GM12878 (cell line): ENCODE measurements around the gene ELK4. TPM values are rescaled to one million over a fixed set of nuclear protein-coding genes. Genes with fewer than 3 reads are reported as not detected.

Experiments used
- ATAC-seq: fragments of 200-7000 bp; cut with Tn5 transposase; 3 replicates; pipeline ENCODE4 v1.9.1; 2020; ENCODE audit warnings: mild to moderate bottlenecking, moderate library complexity
- BruUV-seq: library from RNA; stranded (reverse); fragments of 400-500 nt; replicated peaks from 2 replicates; lab custom pipeline; 2021; lab: Mats Ljungman, UMichigan
- CTCF ChIA-PET: fragments of 300-600 bp; sonication (Branson Sonifier 250); formaldehyde crosslinking; extraction: SDS; loops from one replicate; lab custom pipeline; 2021; ENCODE audit warnings: inconsistent platforms; lab: Yijun Ruan, JAX
- POLR2A ChIA-PET: fragments of 350-600 bp; formaldehyde crosslinking; extraction: SDS; loops from one replicate; lab custom pipeline; 2021; ENCODE audit warnings: inconsistent platforms; lab: Charles Lee
- RAD21 ChIA-PET: fragments of 300-600 bp; sonication (Branson Sonifier 250); formaldehyde crosslinking; loops from one replicate; lab custom pipeline; 2023; ENCODE audit warnings: antibody characterized with exemption; ENCODE audit not compliant: unreplicated experiment; lab: Charles Lee
- SMC1A ChIA-PET: fragments of 300-600 bp; sonication (Branson Sonifier 250); formaldehyde crosslinking; loops from one replicate; lab custom pipeline; 2023; ENCODE audit not compliant: unreplicated experiment, uncharacterized antibody; lab: Charles Lee
- DNase-seq: peaks from one replicate; pipeline ENCODE4 v3.0.0-alpha.2; 2011; ENCODE audit warnings: low read depth, low spot score
- FAIRE-seq: peaks from 3 replicates; lab custom pipeline; 2011; peaks lifted over from hg19 to GRCh38; lab: Jason Lieb, UNC
- H2AFZ ChIP-seq: 2 replicates; pipeline ENCODE4 v1.6.0; 2011; ENCODE audit warnings: low read depth, low read length, control low read depth; ENCODE audit not compliant: control insufficient read depth
- H3K27ac ChIP-seq: 2 replicates; pipeline ENCODE4 v1.5.1; 2011; ENCODE audit warnings: control low read depth; ENCODE audit not compliant: control insufficient read depth, insufficient read depth
- H3K27me3 ChIP-seq, 2 experiments: replicated peaks in 1 of 2; 2 replicates each; pipeline versions ENCODE4 v1.6.0 to v1.6.1; 2011; ENCODE audit warnings: low read length in 1 of 2; ENCODE audit not compliant: control insufficient read depth in 2 of 2, insufficient read depth in 2 of 2
- H3K36me3 ChIP-seq, 2 experiments: 2 replicates each; pipeline ENCODE4 v1.5.1; 2011; ENCODE audit warnings: low read length in 1 of 2; ENCODE audit not compliant: control insufficient read depth in 2 of 2, insufficient read depth in 2 of 2
- H3K4me1 ChIP-seq: 2 replicates; pipeline ENCODE4 v1.6.1; 2011; ENCODE audit warnings: mild to moderate bottlenecking, low read length, moderate library complexity, mixed read lengths; ENCODE audit not compliant: control insufficient read depth, insufficient read depth
- H3K4me2 ChIP-seq: 2 replicates; pipeline ENCODE4 v1.6.0; 2011; ENCODE audit warnings: control low read depth; ENCODE audit not compliant: control insufficient read depth, insufficient read depth
- H3K4me3 ChIP-seq: fragments of 200-600 bp; sonication (generic); 2 replicates; pipeline ENCODE4 v1.5.1; 2016
- H3K79me2 ChIP-seq: 2 replicates; pipeline ENCODE4 v1.6.0; 2011; ENCODE audit warnings: low read length; ENCODE audit not compliant: control insufficient read depth, insufficient read depth
- H3K9ac ChIP-seq: 2 replicates; pipeline ENCODE4 v1.8.0; 2011; ENCODE audit warnings: low read length, control low read depth, mixed read lengths; ENCODE audit not compliant: control insufficient read depth, insufficient read depth
- H3K9me3 ChIP-seq: replicated peaks from 3 replicates; pipeline ENCODE4 v1.5.1; 2011; ENCODE audit warnings: mild to moderate bottlenecking, low read length; ENCODE audit not compliant: control insufficient read depth, insufficient read depth
- H4K20me1 ChIP-seq: 2 replicates; pipeline ENCODE4 v1.6.0; 2011; ENCODE audit not compliant: control insufficient read depth, insufficient read depth
- CEBPZ ChIP-seq: fragments of 150-350 bp; IDR thresholded peaks from 2 replicates; pipeline ENCODE4 v1.6.1; 2016; ENCODE audit warnings: low read depth, low read length
- ESRRA ChIP-seq: IDR thresholded peaks from 2 replicates; pipeline ENCODE4 v1.6.1; 2012; ENCODE audit warnings: mild to moderate bottlenecking, low read length, improper control_type of control experiment
- MEF2B ChIP-seq: fragments of 450-650 bp; IDR thresholded peaks from 2 replicates; pipeline ENCODE4 v1.6.1; 2018; ENCODE audit warnings: mild to moderate bottlenecking, moderate library complexity; ENCODE audit not compliant: partially characterized antibody, poor library complexity, severe bottlenecking
- POLR2AphosphoS2 ChIP-seq: IDR thresholded peaks from 2 replicates; pipeline ENCODE4 v1.6.1; 2011; ENCODE audit warnings: low read depth, mild to moderate bottlenecking, low read length, improper control_type of control experiment, moderate library complexity
- SMC3 ChIP-seq: IDR thresholded peaks from 2 replicates; pipeline ENCODE4 v1.6.1; 2011; ENCODE audit warnings: low read length, improper control_type of control experiment, borderline replicate concordance
- TCF3 ChIP-seq: IDR thresholded peaks from 2 replicates; pipeline ENCODE4 v1.6.1; 2012; ENCODE audit warnings: low read depth, mild to moderate bottlenecking, low read length, borderline replicate concordance; ENCODE audit not compliant: insufficient read depth
- WGBS: methylation state at CpG from one replicate; pipeline ENCODE4 v1.1.6; 2016; ENCODE audit warnings: low lambda C conversion rate; ENCODE audit not compliant: insufficient replicate concordance, insufficient coverage; ENCODE audit errors: missing lambda C conversion rate; 5-methylcytosine and 5-hydroxymethylcytosine counted together
- in situ Hi-C: fragments of 300-500 bp; cut with MboI; formaldehyde crosslinking; loops from 9 replicates; pipeline ENCODE4 v1.14.3; 2018; ENCODE audit warnings: mixed read lengths
- intact Hi-C: fragments of 100-400 bp; cut with micrococcal nuclease; formaldehyde crosslinking; loops from one replicate; pipeline ENCODE4 v1.14.2; 2022; ENCODE audit not compliant: unreplicated experiment
- polyA plus RNA-seq, 11 experiments: library from polyadenylated mRNA; depleted of rRNA in 4 of 11; unstranded in 6 of 11; stranded (reverse) in 5 of 11; fragments of >200 nt; fragmentation: Nextera tagmentation in 4 of 11; fragmentation: Illumina TruSeq in 1 of 11; extraction: Ambion mirVana in 4 of 11; extraction: Trizol in 1 of 11; gene quantifications; 1 replicate in 1 of 11; 2 replicates in 10 of 11; pipeline versions ENCODE4 v1.2.1 to v1.2.3, GENCODE V29; 2011 to 2016; ENCODE audit warnings: inconsistent platforms in 2 of 11, missing spikeins in 2 of 11, low read depth in 1 of 11
- total RNA-seq, 4 experiments: library from RNA; depleted of rRNA in 3 of 4; stranded (reverse); fragments of >200 nt in 3 of 4; fragmentation: Illumina TruSeq in 1 of 4; extraction: Trizol in 1 of 4; gene quantifications; 2 replicates each; pipeline versions ENCODE4 v1.2.1 to v1.2.3, GENCODE V29; 2013 to 2021

ELK4 gene
- total and polyA plus RNA-seq, 10 of the 15 experiments (the other 5 are each of a cell fraction or from before 2014, with no cell fraction given): 5.2 to 71.5 (median 18.5) TPM

- TF ChIP-seq CEBPZ (no peak), ESRRA (no peak), TCF3 (no peak)
Observed at GRCh38 chr1:205670611-205671430, 39.0 kb upstream of the ELK4 start (continued).

- 0 out of 2 replicates have a peak, but pooled peaks cover 7% of the 10 kb centered on the region for H4K20me1 ChIP-seq
- H2AFZ ChIP-seq: peak overlapping the region; percentile 55; the same call in 1 of the 2 replicates
- peak overlapping the region; percentile 71 for H3K27ac ChIP-seq
- RAD21 ChIA-PET: interaction anchor here (0.8 to 11.4 kb wide), 13 partner anchors 8 to 381 kb away, joined by 3 to 194 read pairs (median 11); partner anchors contain the start of genes ELK4, NUCKS1 and SLC45A3
- H3K36me3 ChIP-seq: no peaks in the 10 kb centered on the region
- TSS peak; percentile 66 for BruUV-seq
- TF ChIP-seq SMC3 (no peak), POLR2AphosphoS2 (0 out of 2 replicates have a peak, but pooled peaks have one; percentile 15), MEF2B (peak; percentile 35)
- H3K9me3 ChIP-seq: no peaks in the 10 kb centered on the region
- POLR2A ChIA-PET: interaction anchor here (0.6 to 7.8 kb wide), 10 partner anchors 9 to 104 kb away, joined by 3 to 89 read pairs (median 7); partner anchors contain the start of genes RAB29 and SLC45A3
- DNase-seq (no peak), FAIRE-seq (no peak), ATAC-seq (no peak)
- CTCF ChIA-PET: interaction anchor here (1.0 to 31.9 kb wide), 10 partner anchors 8 to 307 kb away, joined by 3 to 1339 read pairs (median 10); partner anchors contain the start of gene SLC45A3
- H3K27me3 ChIP-seq: no peaks in the 10 kb centered on the region
- SMC1A ChIA-PET: interaction anchor here (0.5 to 26.7 kb wide), 10 partner anchors 9 to 307 kb away, joined by 3 to 1008 read pairs (median 16); partner anchors contain the start of gene SLC45A3
- H3K79me2 ChIP-seq: peaks cover 5% of the 10 kb centered on the region
- WGBS: 42% methylated on average over 5 of the region's 5 CpGs
- in situ Hi-C loops: no loop called here
- H3K4me2 ChIP-seq: peak overlapping the region; percentile 61
- H3K9ac ChIP-seq: peak overlapping the region; percentile 58; the same call in 1 of the 2 replicates
- H3K4me1 ChIP-seq: peaks cover 71% of the 10 kb centered on the region
- H3K4me3 ChIP-seq: 0 out of 2 replicates have a peak overlapping the region, but pooled peaks have one; percentile 51
- intact Hi-C loops: no loop called here
Observed at GRCh38 chr1:205670150-205670446, 38.3 kb upstream of the ELK4 start.
